ENCODE results near the gene STUM. TPM values are rescaled to one million over a fixed set of nuclear protein-coding genes. Genes with fewer than 3 reads are reported as not detected.

Gene STUM
- polyA plus RNA-seq, 1 experiment = not detected

GRCh38 chr1:226618380-226618779 lies 69.8 kb downstream of the STUM start:
- ChIA-PET POLR2A (no interaction called here), CTCF (interaction anchor here (0.7 kb wide), 1 partner anchor 10 kb away, joined by 3 read pairs; no protein-coding TSS in a partner anchor)
- Histone ChIP-seq H3K4me3 (ENCODE audit: low read depth, low read length) (no peak overlapping the region), H3K27ac (ENCODE audit: low read depth, low read length) (no peak overlapping the region), H3K27me3 (ENCODE audit: control insufficient read depth, insufficient read depth, low read length) (peaks cover 3% of the 10 kb centered on the region), H3K9me3 (ENCODE audit: control insufficient read depth, insufficient read depth, low read length) (peaks cover 2% of the 10 kb centered on the region; the same call in 1 of the 2 replicates)
- no peak for TF ChIP-seq CTCF (IDR thresholded peaks at IDR 0.05; ENCODE audit: low read depth, low read length)
- no peak for DNase-seq (ENCODE audit: low read depth, low spot score)

DNA sequence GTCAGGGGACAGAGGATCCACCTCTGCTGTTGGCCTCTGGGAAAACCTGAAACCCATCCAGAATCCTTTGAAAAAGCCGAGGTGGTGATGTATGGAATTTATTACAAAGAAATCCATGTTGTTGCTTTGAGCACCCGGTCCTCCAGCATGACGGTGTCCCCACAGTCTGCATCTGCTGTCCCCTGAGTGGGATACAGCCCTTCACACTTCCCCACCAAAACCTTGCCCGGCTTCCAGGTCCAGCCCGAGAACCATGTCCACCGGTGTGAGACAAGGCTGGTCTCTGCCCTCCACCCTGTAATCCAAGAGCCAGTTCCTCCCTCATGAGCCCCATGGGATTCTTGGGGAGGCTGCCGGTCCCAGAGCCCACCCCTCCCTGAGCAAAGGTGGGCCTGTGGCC lies 70.5 kb downstream of the STUM start:
- Histone ChIP-seq H3K9me3 (ENCODE audit: control insufficient read depth, insufficient read depth, low read length) (peaks cover 2% of the 10 kb centered on the region; the same call in 1 of the 2 replicates), H3K27me3 (ENCODE audit: control insufficient read depth, insufficient read depth, low read length) (peaks cover 3% of the 10 kb centered on the region), H3K27ac (ENCODE audit: low read depth, low read length) (no peak overlapping the region), H3K4me3 (ENCODE audit: low read depth, low read length) (no peak overlapping the region)
- CTCF ChIA-PET = no interaction called here
- TF ChIP-seq CTCF (IDR thresholded peaks at IDR 0.05; ENCODE audit: low read depth, low read length) = no peak
- no peak for DNase-seq (ENCODE audit: low read depth, low spot score)
- POLR2A ChIA-PET = no interaction called here

DNA sequence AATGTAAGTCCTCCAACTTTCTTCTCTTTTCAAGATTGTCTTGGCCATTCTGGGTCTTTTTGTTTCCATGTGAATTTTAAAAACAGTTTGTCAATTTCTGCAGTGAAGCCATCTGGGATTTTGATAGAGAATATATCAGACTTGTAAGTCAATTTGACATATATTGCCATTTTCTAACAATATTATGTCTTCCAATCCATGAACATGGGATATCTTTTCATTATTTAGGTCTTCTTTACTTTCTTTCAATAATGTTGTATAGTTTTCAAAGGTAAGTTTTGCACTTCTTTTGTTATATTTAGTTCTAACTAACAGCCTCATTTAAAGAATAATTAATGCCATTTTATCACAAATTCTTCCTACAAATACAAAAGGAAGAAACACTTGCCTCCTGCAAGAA lies 73.4 kb downstream of the STUM start:
- no peak for TF ChIP-seq CTCF (IDR thresholded peaks at IDR 0.05; ENCODE audit: low read depth, low read length)
- peaks cover 2% of the 10 kb centered on the region for H3K27me3 ChIP-seq (ENCODE audit: control insufficient read depth, insufficient read depth, low read length)

GRCh38 chr1:226624526-226624925 lies 76.0 kb downstream of the STUM start:
- Histone ChIP-seq H3K27me3 (ENCODE audit: control insufficient read depth, insufficient read depth, low read length) (peaks cover 9% of the 10 kb centered on the region), H3K9me3 (ENCODE audit: control insufficient read depth, insufficient read depth, low read length) (peaks cover 2% of the 10 kb centered on the region; the same call in 1 of the 2 replicates), H3K27ac (ENCODE audit: low read depth, low read length) (no peak overlapping the region), H3K4me3 (ENCODE audit: low read depth, low read length) (no peak overlapping the region)
- TF ChIP-seq CTCF (IDR thresholded peaks at IDR 0.05; ENCODE audit: low read depth, low read length) = no peak
- ChIA-PET POLR2A (interaction anchor here (0.7 kb wide), 1 partner anchor 682 kb away, joined by 3 read pairs; no protein-coding TSS in a partner anchor), CTCF (interaction anchor here (0.7 to 3.8 kb wide), 5 partner anchors 9 to 204 kb away, joined by 4 to 24 read pairs (median 6); no protein-coding TSS in a partner anchor)
- DNase-seq (ENCODE audit: low read depth, low spot score) = no peak

More for the DNA sequence above, 73.4 kb downstream of the STUM start:
- peaks cover 2% of the 10 kb centered on the region; the same call in 1 of the 2 replicates for H3K9me3 ChIP-seq (ENCODE audit: control insufficient read depth, insufficient read depth, low read length)
- POLR2A ChIA-PET = no interaction called here
- H3K4me3 ChIP-seq (ENCODE audit: low read depth, low read length) = no peak overlapping the region
- CTCF ChIA-PET = no interaction called here
- H3K27ac ChIP-seq (ENCODE audit: low read depth, low read length) = no peak overlapping the region
- DNase-seq (ENCODE audit: low read depth, low spot score) = no peak

DNA sequence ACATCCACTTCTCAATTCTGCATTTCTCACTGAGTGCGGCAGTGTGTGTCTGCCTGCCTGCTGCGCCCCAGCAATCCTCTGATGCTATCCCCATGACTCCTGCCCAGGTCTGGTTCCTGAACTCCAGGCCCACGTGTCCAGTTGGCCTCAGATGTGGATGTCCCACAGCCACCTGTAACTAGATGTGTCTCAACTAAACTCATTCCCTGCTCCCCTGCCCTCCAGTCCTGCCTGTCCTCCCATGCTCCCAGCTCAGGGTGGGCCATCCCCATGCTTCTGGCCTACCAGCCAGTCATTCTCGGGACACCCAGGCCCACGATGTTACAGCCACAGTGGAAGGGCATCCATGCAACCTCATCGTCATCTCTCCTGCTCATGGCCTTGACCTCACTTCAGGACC lies 76.8 kb downstream of the STUM start:
- POLR2A ChIA-PET = no interaction called here
- H3K4me3 ChIP-seq (ENCODE audit: low read depth, low read length) = no peak overlapping the region
- no peak for TF ChIP-seq CTCF (IDR thresholded peaks at IDR 0.05; ENCODE audit: low read depth, low read length)
- no peak for DNase-seq (ENCODE audit: low read depth, low spot score)
- peaks cover 2% of the 10 kb centered on the region; the same call in 1 of the 2 replicates for H3K9me3 ChIP-seq (ENCODE audit: control insufficient read depth, insufficient read depth, low read length)
- H3K27me3 ChIP-seq (ENCODE audit: control insufficient read depth, insufficient read depth, low read length) = peaks cover 9% of the 10 kb centered on the region
- CTCF ChIA-PET = interaction anchor here (1.2 to 3.8 kb wide), 6 partner anchors 8 to 191 kb away, joined by 3 to 24 read pairs (median 10); no protein-coding TSS in a partner anchor
- H3K27ac ChIP-seq (ENCODE audit: low read depth, low read length) = no peak overlapping the region

Measured in AG04450 (cell line).